ENCODE results near the gene LHFPL6.

LHFPL6 gene

DNA sequence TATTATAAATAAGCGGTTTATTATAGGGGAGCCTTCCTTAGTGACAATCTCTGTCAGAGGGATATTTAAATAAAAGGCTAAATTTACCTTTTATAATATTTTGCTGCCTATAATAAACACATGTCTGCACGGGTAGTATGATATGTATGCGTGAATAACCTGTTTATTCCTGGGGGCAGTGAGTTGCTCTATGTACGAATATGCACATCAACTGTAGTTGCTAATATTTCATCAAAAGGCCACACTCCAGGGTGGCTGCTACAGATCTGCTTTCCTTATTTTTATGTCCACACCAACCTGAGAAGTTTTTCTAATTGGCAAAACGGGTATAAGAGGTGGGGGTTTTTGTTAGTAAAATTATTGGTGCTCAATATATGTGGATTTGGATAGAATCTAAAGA lies 192.0 kb downstream of the LHFPL6 start:
- no peak for DNase-seq (ENCODE audit: low spot score)

DNA sequence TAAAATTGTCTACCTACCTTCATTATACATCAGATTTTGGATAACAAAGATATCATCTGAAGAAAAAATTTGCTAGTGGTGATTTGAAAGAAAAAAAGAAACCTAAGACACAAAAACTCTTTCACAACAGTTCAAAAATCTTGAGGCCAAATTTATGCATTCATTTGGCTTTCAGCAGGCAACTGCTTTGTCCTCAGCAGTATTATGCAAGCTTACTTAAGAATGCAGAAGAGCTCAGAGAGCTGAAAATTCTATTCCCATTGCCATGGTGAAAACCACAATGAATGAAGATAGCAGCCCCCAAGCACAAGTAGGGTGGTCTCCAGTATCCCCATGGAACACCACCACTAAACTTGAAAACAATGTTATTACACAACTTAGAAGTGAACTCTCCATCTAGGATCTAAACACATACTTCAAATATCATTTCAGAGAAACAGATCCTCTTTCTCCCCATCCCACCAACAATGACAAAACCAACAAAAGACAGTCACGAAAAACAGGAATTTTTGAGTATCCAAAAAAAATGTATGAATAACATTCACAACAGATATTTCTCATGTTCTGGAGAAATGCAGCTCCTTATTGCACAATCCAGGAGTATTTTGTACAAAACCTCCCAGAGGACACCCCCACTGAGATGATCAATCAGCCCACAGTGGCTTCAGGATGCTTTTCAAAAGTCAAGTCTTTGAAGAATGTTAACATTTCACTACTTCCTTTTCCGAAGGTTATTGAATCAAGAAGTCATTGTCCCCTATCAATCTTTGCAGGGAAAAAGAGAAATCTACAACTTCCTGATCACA lies 192.7 kb downstream of the LHFPL6 start:
- DNase-seq (ENCODE audit: low spot score), result no peak

DNA sequence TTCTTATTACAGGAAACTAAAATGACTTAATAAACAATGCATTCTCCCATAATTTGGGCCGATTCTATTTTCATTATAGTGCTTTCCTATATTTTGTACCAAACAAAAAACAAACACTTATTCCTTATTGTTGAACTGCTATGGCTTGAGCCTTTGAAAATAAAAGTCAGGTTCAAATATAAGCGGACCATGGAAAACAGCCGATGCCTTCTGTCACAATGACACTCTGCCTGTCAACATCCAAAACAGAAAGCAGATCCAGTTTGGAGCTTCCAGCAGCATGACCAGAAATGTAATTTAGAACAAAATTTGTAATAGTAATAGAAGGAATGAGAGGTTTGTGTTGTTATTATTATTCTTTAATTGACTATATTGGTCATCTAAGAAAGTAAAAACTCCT lies 194.5 kb downstream of the LHFPL6 start:
- DNase-seq (ENCODE audit: low spot score), result no peak

DNA sequence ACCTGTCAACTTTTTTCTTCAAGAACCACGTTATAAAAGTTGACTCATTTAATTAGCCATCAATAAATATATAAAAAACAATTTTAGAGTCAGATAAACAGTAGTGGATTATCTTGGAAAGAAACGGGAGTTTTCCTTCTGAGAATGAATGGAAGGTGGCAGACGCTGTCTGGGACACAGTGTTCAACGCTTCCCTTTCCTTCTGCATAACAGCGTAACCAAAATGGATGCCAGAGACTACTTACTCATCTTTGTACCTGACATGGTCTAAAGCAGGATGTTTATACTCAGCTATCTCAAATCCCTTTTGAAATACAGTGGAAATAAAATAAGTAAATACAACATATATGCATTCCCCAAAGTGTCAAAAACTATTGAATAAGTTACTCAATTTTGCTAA lies 195.2 kb downstream of the LHFPL6 start:
- DNase-seq (ENCODE audit: low spot score), result no peak

DNA sequence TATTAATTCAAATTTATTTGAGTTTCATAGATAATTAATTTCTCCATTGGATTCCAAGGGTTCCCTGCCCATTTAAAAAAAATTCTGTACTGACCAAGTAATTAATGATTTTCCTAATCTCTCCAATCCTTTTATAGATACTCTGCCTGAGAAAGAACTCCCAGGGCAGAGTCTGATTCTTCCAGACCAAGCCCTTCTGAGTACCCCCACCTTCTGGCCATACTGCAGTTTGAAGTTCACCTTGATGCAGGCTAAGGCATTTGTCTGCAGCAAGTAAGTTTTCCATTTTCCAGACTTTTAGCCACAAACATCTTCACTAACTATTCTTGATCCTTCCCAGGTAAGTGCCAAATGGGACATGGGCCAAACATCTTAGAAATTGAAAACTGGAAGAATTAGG lies 195.9 kb downstream of the LHFPL6 start:
- no peak for DNase-seq (ENCODE audit: low spot score)

DNA sequence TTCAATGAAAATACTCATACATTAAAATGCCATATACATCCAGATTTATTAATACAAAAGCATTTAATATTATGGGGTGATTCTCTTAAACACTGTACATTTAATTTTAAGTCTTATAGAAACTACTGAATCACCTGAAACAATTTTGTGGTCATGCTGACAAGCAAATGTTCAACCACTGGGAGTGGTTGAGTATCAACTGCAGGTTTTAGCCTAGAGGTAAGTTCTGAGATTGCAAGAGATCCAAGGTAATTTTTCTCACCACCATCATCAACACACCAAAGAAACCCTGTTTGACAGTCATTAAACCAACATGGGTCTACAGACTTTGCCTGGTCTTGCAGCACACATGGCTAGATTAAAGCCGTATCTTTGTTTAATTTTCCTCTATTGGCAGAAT lies 196.3 kb downstream of the LHFPL6 start:
- DNase-seq (ENCODE audit: low spot score), result peak; percentile 42

DNA sequence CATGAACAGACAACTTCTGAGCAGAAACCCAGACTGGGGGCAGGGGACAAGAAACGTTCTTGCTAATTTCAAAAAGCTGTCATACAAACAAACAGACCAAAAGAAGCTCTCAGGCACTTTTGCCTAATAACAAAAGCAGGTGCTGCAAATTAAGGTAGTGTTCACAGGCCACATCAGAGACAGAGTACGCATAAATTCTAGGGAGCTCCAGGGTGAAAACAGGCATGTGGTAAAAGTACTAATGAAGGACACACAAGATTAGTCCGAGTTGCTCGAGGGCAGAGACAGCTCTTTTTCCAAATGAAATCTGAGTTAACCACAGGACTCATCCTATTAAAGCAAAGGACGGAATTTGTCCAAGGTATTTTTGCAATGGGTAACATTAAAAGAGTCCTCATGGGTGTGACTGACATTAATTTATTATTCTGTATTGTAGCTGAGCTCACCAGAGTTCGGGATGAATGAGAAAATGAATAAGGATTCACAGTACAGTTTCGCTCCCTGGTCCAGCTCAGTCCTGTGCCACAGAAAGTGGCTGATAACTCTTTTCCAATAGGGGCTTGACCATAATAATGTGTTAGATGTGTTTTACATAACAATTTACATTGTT lies 197.3 kb downstream of the LHFPL6 start:
- no peak for DNase-seq (ENCODE audit: low spot score)

DNA sequence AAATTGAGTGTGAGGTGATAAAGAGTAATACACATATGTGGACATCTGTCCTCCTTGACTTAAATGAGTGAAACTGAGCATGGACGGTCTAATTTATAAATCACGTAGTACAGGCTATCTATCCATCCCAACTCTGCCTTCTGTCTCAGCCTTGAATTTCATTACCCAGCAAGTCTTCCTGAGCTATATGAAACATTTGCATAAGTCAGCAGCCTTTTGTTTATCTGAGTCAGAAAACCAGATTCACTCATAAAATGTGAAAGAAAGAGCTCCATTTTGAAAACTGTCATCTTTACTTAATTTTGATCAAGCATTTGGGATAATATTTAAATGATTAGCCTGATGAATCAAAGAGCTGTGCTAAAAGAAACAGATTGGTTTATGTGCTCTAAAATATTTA lies 197.9 kb downstream of the LHFPL6 start:
- DNase-seq (ENCODE audit: low spot score), result no peak

DNA sequence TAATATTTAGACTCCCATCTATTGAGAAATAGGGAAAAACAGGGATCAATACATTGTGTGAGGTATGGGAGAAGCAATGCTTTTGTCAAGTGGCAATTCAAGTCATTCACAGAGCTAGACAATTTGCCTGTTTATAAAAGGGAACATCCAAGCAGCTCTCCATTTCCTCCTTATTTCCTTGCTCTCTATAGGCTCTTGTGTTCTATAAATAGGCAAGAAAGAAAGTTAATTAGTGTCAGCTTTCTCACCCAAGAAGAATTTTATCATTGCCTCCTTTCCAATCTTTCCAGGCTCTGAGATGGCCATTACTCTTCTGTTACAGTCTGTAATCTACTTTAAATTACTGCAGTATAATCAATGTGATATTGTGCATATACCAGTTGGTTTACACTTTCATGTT lies 199.9 kb downstream of the LHFPL6 start:
- no peak for DNase-seq (ENCODE audit: low spot score)

DNA sequence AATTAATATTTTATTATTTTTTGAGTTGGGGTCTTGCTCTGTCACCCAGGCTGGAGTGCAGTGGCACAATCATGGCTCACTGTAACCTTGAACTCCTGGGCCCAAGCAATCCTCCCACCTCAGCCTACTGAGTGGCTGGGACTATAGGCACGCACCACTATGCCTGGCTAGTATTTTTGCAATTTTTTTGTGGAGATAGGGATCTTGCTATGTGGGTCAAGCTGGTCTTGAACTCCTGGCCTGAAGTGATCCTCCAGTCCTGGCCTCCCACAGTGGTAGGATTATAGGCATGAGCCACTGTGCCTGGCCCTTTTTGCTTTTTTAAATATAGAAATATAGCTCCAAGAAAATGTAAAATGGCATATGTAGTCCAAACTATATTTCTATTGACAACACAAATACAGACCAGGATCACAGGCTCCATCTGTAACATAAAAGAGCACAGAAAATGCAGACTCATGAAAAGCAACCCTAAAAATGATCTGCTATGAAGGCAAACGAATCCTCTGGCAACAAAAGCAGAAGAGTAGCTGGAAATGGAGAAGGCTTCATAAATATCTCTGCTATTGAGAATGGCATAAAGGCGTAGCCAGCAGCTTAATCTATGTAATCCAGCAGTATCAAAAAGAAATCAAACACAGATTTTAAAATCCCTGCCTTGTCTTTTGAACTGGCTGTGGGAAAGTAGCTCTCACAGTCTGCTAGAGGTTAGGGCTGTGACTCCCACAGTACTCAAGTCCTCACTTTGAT lies 200.6 kb downstream of the LHFPL6 start:
- no peak for DNase-seq (ENCODE audit: low spot score)

DNA sequence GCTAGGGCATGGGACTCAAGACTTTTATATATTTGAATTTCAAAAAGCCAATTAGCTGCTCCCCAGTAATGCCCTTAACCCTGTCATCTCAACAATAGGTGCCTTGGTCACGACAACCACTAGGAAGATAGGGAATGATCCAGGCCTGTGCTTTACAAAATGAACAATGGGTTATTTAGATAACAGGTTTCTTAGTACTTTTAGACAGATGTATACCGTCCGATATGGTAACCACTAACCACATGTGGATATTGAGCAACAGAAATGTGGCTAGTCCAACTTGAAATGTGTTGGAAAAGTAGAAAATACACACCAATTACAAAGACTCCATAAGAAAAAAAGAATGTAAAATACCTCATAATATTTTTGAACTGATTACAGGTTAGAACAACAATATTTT lies 201.2 kb downstream of the LHFPL6 start:
- DNase-seq (ENCODE audit: low spot score), result no peak

DNA sequence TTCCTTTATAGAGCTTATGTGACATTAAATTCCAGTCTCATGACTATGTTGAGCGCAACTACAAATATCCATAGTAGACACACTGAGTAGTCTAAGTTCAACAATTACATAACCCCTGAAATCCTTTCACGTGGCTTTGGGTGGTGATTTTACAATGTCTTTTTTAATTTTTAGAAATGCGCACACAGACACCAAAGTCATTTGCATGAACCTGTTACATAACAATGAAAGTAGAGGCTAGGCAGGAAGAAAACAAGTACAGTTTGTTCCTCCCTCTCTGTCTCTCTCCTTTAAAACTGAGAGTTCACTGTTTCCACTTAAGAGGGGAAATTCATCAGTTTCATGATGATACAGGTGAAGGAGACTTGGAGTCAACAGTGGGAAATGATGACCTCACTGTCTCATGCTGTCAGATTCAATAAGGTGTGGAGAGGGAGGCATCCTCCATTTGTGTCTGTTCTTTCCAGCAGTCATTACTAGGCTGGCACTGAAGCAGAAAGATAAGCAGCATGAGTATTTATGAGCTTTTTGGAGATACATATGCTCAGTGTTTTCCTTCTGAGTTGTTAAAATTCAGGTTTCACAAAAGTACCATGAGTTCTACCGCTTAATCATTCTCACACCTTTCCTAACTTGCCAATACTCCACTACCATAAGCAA lies 201.8 kb downstream of the LHFPL6 start:
- DNase-seq (ENCODE audit: low spot score), result no peak

DNA sequence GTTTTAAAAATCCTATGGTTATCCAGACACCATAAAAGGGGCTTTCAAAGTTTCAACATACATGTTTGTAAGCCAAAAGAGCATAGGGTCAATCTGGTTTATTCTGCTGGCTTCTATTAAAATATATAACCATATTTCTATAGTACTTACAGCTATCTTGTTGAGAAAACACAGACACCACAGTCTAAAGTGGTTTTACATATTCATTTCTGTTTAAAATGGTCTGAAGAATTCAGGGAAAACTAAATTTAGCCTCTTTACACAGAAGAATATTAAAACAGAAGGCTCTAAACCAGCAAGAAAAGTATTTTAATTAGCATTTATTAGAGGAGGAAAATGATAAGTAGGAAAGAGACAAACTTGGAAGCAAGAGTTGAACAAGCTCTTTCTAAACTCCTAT lies 203.9 kb downstream of the LHFPL6 start:
- DNase-seq (ENCODE audit: low spot score), result no peak

DNA sequence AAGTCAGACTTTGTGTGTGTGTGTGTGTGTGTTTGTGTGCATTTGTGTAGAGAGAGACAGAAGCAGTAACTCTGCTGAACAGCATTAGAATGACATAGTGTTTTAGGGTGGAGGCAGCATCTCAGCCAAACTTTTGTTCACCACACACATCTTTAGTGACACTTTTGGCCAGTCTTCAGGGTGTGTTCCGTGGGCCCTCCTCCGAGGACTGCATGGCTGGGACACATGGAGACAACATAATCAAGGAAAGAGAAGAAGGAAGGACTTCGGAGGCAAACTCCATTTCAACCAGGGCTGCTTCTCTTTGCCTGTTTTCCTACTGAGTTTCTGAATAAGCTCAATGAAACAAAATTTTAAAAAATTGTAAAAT lies 205.1 kb downstream of the LHFPL6 start:
- no peak for DNase-seq (ENCODE audit: low spot score)

DNA sequence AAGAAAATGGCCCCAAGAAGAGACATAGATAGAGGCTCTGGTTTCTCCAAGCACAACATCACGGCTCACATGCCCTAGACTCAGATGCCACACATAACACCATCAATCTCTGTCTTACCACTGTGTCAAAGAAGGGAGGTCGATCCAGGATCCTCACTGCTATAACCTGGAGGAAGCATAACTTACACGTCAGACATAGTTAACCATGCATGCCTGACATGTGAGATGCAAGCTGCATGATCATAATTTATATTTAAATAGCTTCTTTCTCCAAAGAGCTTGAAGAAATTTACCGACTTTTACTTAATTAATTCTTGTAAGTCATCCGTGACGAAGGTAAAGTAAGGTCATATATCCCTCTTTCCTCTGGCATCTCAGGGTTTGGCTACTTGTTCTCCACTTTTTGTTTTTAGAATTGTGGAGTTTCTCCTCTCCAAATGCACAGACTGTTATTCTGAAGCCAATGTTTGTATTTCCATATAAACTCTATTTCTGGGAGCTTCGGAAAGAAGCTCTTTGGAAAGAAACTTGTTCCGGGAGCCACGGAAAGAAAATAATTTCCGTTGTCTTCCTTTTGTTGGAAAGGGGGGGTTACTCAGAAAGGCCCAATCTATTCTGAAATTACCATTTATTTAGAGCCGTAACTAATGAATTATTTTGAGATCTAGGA lies 205.6 kb downstream of the LHFPL6 start:
- DNase-seq (ENCODE audit: low spot score), result no peak

DNA sequence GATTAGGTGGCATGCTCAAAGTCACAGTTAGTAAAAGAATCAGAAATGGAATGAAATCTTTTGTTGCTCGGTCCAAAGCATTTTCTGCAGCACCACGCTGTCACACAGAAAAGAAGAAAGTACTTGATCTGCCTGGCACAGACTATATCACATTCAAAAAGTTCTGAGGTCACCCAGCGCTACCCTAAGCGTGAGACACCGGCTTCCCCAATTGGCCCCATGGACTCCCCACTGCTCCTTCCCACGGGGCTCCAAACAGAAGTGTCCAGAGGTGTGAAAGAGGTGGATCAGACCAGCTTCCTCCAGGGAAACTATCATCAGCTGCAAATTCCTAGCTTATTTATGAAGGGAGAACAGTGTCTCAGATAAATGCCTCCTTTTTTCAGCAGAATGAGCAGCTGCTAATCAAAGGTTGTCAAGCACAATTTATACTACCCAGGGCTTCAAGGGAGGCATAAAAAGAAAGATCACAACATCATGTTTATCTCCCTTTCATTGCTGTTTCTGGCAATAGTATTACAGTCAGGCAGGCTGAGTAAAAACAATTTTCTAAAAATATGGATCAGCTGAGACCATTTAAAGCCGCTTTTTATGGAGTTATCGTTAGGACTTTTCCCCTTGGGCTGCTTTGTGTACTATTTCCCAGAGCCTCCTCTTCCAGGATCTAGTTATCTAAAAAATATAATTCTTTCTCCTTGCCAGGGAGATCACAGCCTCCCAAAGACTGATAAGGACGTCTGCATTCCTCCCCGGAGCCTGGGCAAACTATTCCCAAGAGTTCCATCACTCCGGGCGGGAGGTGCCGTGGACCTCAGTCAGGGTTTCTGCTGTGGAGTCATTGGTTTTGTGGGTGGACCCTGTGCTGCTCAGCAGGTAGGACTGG lies 208.0 kb downstream of the LHFPL6 start:
- DNase-seq (ENCODE audit: low spot score), result no peak

DNA sequence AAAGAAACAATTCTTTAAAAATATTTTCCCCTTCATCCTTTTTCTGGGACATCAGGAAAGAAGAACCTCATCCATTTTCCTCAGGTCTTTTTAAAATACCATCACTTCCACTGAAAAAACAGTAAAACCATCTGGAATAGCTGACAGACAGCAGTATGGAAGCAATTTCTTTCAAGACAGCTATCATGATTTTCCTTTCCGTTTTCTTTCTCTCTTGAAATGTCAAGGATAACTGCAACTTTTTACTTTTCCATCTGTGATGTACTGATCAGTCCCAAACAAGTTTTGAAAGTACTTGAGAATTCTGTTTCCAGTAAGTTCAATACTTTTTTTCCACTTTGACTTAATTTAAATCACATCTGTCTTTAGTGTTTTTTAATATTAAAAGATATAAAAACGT lies 211.2 kb downstream of the LHFPL6 start:
- DNase-seq (ENCODE audit: low spot score), result no peak

DNA sequence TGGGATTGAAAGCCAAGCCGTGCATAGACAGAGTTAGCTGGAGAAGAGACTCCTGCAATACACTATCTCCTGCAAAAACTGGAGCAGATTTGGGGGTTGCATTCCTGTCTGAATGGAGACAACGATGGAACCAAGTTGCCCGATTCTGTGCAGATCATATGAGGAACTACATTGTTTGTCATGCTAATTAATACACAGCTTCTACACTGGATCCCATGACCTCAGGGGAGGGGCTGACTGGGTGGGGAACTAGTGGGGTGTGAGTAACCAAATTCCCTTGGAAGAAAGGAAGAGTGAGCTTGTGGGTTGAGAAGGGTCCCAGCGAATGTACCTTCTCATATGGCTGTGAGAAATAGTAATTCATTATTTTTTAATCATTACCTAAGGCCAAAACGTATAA lies 214.0 kb downstream of the LHFPL6 start:
- no peak for DNase-seq (ENCODE audit: low spot score)

DNA sequence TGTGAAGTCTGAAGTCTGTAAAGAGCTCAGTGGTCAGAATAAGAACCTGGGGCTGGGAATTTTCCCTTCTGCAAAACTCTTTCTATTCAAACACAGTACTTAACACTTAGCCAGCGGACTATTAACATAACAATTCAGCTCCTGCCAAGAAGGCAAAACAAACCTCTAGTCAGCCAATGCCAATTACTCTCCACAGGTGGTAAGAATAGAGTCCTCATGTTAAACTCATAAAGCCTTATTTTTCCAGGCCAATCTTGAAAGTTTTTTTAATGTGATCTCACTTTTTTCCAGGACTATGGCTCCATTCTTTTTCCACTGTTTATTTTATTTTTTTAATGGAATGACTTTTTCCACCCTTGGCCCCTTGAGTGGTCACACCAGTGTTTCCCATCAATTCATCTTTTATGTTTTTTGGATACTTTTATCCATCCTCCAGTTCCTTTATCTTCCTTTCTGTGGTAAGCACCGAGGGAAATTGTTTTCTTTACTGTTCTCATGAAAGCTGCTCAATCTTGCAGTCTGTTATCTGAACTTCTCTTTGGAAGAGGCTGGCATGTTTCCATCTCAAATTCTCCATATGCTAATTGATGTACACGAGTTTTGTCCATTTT lies 217.3 kb downstream of the LHFPL6 start:
- no peak for DNase-seq (ENCODE audit: low spot score)

DNA sequence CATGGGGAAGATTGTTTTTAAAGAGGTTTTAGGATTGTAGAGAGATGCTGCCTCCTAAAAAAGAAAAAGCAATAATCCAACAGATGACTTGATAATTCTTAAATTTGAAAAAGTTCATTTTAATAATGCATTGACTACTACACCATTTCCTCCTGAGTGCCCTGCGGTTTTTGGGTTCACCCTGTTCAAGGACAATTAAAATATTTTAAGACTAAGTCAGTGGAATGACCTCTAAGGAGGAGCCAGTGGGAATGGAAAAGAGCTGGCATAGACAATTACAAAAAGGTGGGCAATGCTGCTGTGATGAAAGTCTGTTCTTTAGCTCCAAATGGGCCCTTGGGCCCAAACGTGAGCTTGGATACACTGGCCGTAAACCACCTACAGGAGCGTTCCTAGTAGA lies 217.8 kb downstream of the LHFPL6 start:
- DNase-seq (ENCODE audit: low spot score), result no peak

DNA sequence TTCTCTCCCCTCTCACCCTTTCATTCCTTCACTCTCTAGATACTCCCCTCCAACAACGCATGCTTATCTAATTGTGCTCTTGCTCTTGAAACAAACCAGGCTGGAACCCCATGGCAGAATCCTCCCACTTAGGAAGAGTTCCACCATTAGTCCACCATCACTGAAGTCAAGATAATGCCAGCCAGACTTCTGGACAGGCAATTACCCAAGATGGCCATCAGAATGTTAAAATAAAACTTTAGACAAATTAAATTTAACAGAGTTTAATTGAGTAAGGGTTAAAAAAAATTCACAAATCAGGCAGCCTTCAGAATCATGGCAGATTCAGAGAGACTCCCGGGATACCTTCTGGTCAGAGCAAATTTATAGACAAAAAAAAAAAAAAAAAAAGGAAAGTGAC lies 221.5 kb downstream of the LHFPL6 start:
- DNase-seq (ENCODE audit: low spot score), result no peak
